GOT3 (cell line): ENCODE measurements around the gene SNX10.

Source experiments
- DNase-seq: peaks from one replicate; lab custom pipeline; 2025; ENCODE audit warnings: mixed read lengths; lab: John Stamatoyannopoulos, UW

SNX10 gene

GRCh38 chr7:26369593-26369992, 77.9 kb downstream of the SNX10 start:
- DNase-seq = peak; percentile 14

GRCh38 chr7:26370011-26370410, 78.3 kb downstream of the SNX10 start:
- no peak for DNase-seq

DNA sequence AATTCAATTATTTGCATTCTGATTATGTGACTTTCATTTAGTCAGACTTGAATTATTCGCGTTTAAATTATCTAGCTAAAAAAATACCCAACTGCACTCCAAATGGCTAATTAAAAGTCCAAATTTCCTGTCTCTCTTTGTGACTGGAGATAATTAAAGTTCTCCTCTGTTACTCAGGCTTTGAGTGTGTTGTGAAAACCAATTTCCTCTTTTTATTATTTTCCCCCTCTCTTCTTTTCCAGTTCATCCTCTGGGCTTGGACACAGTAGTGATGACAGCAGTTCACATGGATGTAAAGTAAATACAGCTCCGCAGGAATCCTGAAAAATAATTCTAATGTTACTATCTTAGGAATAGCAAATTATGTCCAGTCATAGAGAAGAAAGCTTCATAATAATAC, 80.6 kb downstream of the SNX10 start:
- no peak for DNase-seq

DNA sequence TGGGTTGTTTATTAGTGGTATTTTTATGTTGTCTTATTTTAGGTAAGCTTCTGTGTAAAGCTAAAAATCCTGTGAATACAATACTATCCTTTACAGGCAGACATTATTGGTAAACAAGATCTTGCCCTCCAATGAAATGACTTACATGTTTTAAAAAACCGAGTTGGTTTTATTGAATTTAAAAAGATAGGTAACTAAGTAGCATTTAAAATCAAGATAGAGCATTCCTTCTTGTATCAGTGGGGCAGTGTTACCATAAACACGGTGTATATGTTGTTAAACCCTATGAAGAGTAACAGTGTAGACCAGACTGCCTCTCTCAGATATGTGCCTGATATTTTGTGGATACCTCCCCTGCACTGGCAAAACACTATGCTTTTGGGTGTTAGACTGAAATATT, 81.0 kb downstream of the SNX10 start:
- DNase-seq = no peak

DNA sequence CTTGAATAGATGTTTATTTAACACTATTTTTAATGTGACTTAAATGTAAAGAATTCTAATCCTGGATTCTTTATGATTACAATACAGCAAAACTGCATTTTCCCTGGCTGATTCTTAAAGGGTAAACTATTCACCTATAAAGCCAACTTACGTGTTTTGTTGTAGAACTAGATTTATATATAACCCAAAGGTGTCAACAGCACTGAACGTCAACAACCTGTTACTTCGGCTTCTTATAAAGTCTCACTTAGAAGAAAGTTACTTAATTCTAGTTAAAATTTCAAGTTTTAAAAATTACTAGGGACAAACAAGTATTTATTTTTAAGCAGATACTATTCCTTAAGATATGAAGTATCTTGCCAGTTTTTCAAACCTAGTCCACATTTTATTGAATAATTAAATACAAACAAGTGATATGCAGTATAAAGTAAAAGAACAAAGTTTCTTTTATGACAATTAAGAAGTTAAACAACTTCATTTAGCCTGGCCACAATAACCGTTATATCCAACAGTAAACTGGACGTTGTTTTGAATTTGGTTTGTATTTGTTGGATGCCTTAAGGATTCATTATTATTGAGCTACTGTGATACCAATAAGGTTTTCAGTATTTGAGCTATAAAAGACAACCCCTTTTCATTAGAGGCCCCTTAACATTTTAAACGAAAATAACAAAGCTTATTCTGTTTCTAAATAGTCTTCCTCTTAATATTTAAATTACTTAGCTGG, 83.1 kb downstream of the SNX10 start:
- DNase-seq = no peak

DNA sequence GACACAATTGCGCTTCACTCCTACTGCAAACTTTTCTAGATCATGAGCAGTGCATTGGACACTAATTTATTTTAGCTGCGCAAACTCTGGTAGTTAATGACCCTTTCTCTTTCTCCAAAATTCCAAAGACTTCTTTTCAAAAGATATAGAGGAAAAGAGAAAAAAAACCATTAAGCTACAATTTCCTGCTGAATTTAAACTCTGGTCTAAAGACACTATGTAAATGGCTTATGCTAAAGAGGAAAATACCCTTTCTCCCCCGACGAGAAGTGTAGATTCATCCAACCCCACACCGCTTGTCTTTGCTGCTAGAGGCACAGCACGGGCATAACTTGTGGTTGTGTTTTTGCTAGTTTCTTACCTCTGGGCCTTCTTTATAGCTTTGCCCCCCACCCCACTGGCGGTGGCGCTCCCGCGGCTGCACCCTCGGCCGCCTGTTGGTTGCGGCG, 84.1 kb downstream of the SNX10 start:
- DNase-seq = no peak

DNA sequence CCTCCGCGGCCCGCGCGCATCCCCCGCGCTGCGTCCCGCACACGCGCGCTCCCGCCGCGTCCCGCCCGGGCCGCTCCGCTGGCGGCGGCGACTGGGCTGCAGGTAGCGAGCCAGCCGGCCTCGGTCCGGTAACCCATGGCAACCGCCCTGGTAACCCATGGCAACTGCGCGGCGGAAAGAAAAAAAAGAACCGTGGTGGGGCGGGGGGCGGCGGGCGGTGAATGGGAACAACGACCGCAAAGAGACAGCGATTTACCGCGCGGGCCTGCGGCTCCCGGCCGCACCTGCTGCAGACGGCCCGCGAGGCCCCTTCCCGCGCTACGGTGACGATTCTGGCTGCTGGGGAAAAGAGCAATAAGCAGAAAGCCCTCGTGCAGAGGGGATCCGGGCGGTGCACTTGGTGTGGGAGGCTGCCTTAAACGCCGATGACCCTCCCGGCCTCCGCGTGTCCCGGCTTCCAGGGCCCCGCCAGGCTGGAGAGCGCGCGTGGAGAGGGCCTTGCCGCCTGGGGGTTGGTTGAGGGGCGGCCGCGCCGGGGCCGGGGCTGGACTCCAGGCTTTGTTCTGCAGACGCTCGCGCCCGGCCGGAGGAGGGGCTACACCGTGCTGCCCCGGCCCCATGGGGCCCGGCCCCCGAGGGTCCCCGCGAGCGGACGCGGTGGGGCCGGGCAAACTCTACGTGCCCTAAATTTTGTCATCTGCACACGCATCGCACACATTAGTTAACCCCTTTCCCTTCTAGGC, 84.7 kb downstream of the SNX10 start:
- DNase-seq = no peak

- DNase-seq = no peak
These were observed 86.4 kb downstream of the SNX10 start for GRCh38 chr7:26378016-26378415.

- no peak for DNase-seq
These were observed 88.0 kb downstream of the SNX10 start for GRCh38 chr7:26379711-26380110.

GRCh38 chr7:26381476-26382353, 90.1 kb downstream of the SNX10 start:
- no peak for DNase-seq

DNA sequence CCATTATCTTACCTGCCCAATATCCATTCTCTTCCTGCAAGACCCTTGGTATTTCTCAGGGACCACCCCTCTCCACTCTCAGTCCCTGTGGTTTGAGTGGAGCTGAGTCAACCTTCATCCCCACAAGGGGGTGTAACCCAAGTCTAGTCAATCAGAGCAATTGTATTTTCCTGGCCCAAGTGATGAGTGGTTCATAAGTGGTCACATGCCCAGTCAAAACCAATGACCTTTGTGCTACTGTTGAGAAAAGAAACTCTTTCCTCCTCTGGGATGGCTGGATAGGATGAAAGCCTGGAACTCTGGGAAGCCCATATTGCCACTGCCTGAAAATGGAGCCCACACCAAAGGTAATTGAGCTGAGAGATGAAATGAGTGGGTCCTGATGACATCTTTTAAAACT, 93.6 kb downstream of the SNX10 start:
- no peak for DNase-seq

DNA sequence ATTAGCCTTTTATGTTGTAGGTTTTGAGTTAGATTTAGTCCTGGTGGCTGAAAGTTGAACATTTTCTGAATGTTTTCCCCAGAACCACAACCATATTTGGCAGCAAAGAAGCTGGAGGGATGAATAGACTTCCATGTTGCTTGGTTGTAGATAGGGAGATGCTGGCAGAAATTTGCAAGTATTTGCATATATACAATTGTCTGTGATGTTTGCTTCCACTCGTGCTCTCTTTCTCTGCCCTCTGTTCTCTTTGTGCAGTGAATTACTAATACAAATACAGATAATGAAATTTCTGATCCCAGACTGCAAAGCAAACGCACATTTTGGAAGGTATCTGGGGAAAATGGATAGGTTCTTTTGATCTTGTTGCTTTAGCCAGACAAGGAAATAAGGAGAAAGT, 96.1 kb downstream of the SNX10 start:
- DNase-seq = no peak

DNA sequence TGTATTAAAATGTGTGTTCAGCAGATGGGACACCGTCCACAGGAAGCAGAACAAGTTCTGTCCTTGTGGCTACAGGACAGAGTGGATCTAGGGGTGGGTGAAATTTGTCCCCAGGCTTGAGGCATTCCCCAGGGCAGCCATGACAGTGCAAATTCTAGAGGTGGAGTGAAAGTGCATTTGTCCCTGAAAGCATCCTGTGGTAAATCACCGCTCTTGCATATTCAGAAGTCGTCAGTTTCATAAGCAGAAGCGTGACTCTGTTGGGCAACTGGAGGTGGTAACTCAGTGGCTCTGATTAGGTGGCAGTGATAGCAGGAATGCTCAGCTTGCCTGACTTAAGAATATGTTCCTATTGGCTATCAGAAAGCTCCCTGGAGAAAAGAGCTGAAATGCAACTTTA, 96.6 kb downstream of the SNX10 start:
- DNase-seq = no peak

DNA sequence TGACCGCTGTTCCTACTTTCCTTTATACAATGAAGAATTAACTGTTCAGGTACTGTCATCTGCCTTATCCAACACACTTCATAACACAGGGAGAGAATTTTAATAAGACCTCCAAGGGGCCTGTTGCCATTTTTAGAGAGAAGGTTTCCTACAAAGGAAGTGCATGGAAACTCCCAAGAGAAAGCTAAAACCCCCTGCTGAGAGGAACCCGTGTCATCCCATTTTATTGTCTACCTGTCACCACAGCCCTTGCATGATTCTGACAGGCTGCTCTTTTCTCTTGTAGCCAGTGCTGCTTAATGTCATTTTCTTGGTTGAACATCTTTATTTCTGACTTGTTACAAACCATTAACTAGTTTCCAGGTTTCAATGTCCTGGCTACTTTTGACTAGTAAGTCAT, 98.4 kb downstream of the SNX10 start:
- no peak for DNase-seq

GRCh38 chr7:26393818-26394217, 102.2 kb downstream of the SNX10 start:
- DNase-seq = no peak

- no peak for DNase-seq
These were observed 105.7 kb downstream of the SNX10 start for GRCh38 chr7:26397332-26397731.

DNA sequence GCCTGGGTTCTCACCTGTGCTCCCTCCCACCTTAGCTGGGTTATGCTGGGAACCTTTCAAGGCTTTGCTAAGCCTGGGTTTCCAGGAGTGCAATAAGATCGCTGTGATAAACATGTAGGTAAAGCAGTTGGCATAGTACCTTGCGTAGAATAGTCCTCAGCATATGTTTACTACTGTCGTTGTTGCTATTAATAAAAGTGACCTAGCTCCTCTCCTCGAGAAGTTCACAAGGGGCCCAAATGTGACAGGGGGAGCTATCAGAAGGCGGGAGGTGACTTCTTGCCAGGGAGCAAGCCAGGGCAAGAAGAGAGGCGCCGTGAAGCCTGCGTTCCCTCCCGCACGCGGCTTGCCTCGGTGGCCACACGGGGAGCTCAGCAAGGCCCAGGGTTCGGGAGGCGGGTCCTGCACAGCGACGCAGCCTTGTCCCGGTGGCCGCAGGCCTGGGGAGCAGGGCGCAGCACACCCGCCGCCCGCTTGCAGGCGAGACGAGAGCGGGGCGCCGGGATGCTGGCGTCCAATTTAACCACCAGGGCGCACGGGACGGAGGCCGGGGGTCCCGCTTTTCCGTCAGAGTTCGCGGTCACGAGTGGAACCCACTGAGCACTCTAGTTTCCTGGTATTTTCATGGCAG, 106.2 kb downstream of the SNX10 start:
- DNase-seq = no peak

DNA sequence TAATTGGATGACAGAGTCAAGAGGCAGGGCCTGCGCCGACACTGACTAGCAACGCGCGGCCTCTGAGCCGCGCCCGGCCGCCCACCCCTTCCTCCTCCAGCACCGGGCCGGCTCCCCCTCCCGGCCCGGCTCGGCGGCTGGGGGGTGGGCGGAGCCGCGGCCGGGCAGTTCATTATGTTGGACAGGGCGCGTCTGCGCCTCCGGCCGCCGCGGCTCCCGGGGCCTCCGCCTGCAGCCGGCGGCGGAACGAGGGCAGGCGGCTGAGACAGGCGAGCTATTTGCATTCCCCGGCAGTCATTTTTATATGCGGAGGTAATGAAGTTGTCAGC, 106.7 kb downstream of the SNX10 start:
- DNase-seq = no peak

DNA sequence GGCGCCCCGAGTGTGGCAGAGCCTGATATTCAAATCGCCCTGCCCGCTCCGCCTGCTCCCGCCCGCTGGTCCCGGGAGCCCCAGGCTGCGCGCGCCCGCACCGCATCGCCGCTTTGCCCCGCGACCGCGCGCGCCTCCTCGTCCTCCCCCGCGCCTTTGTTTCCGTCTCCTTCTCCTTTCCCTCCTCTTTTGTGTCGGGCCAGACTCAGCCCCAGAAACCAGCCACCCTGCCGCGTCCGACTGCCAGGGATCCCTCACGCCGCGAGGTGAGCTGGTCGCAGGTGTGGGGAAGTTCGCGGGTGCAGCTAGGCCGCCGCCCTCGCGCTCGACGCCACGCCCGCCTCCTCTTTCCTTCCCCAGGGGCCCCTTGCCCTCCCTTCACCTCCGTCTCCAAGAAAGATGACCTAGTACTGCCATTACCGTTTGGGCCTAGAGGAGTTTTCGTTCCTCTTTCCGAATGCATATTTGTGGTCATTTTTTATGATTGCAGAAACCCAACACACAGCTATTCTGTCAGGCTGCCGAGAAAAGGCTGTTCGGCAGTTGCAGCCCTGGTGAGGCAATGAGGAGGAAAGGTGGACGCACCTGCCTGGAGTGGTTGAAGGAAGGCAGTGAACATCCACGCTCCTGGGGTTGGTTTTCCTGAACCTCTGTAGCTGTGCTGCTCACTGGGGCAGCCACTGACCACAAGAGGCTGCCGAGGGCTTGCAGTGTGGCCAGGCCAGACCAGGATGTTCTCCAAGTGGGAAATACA, 107.3 kb downstream of the SNX10 start:
- no peak for DNase-seq

DNA sequence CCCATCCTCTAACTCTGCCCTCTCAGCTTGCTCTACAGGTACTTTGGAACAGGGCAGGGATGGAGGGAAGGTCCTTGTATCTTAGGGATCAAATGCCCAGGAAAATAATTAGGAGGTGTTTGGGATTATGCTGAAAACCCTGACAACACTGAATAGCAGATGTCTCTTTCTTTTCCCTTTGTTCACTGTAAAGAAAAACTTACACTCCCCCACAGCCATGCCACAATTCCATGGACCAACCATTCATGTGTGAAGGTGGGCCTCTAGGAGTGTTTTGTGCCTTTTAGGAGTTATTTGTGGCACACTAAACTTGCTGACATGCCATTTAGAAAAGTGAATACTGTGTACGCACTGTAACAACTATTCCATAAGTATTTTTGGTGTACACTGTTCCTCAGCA, 108.1 kb downstream of the SNX10 start:
- DNase-seq = no peak

DNA sequence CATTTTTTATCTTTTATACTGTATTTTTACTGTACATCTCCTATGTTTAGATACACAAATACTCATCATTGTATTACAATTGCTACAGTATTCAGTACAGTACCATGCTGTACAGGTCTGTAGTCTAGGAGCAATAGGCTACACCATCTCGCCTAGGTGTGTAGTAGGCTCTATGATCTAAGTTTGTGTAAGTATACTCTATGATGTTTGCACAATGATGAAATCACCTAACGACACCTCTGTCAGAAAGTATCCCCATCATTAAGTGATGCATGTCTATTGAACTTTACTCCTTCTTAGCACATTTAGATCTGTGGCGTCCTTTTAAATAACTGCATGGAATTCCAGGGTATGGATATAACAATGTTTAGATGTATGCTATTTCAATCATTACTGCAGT, 112.0 kb downstream of the SNX10 start:
- DNase-seq = no peak
